Cortex of kidney (tissue), 1 donor: ENCODE measurements around the gene COL23A1.

Experiments
- DNase-seq: peaks from one replicate; lab custom pipeline; 2025; lab: John Stamatoyannopoulos, UW

Gene COL23A1

DNA sequence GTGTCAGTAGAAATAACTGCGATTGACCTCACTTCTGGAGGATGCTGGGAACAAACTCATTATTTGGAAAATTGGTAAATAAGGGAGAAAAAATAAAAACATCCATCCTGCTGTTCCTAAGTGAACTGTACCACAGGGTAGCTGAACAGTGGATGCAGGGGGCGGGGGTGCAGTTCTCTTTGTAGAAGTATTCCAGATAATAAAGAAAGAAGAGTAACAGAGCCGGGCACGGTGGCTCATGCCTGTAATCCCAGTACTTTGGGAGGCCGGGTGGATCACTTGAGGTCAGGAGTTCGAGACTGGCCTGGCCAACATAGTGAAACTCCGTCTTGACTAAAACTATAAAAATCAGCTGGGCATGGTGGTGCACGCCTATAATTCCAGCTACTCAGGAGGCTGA, 132.1 kb downstream of the COL23A1 start:
- no peak for DNase-seq

DNA sequence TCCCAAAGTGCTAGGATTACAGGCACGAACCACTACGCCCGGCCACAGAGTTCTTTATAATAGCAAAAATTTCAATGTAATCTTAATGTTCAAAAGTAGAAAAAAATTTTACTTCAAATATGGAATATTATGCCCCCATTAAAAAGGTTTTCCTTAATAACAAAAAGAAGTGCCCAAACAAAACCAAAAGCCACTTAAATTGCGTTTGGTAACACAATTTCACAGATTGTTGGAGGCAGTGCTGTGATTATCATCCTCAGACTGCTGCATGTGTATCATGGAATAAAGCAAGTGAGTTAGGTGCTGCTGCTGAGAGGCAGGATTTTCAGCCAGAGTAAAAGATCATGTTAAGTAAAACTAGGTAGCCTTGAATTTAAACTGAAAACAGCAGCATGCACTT, 132.7 kb downstream of the COL23A1 start:
- DNase-seq = no peak

DNA sequence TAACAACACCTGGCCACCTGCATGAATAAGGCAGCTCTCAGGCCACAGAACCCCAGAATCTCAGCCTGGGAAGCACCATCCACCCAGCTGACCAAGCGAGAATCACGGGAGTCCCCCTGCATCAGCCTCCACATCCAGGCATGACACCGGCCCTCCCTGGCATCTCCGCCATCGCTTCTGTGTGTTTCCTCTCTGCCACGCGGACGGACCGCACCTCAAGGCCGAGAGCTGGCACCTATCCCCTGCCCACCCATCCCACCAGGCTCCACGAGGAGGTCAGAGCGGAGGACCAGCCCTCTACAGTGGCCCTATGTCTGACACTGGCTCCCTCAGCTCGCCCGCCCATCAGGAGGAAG, 134.7 kb downstream of the COL23A1 start:
- DNase-seq = no peak

DNA sequence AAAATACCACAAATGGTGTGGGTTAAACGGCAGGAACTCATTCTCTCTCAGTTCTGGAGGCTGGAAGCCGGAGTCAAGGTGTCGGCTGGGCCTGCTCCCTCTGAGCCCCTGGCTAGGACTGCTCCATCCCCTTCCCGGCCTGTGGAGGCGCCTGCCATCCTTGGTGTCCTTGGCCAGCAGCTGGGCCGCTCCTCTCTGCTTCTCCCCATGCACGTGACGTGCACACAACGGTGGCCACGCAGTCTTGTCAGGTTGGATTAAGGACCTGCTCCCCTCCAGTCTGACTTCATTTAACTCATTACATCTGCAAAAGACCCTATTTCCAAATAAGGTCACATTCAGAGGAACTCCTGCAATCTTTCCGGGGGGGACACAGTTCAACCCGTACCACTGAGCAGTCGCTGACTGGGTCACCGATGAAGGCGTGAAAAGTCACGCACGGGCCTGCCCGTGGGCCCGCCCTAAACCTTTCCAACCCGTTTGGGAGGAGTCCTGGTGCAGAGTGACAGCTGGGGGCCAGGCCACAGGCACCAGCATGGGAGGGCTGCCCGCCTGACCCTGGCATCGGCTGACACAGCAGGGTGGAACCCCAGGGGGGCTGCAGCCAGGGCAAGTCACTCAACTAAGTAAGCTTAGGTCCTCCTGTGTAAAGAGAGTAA, 135.2 kb downstream of the COL23A1 start:
- no peak for DNase-seq

DNA sequence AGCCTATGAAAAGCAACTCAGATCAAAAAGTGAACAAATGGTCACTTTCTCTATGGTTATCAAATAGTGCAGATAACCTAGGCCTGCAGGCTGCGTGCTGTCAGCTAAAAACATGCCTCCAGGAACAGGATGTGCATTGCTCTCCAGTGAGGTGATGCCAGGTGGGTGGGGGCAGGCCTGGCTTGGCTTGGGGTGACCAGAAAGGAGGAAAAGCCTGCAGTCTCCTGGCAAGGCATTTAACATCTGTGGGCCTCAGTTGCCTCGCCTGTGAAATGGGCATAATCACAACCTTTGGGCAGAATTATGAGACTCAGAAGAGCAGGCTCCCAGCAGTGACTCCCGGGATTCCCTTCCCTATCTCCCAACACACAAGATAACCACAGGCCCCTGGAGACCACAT, 135.9 kb downstream of the COL23A1 start:
- no peak for DNase-seq

DNA sequence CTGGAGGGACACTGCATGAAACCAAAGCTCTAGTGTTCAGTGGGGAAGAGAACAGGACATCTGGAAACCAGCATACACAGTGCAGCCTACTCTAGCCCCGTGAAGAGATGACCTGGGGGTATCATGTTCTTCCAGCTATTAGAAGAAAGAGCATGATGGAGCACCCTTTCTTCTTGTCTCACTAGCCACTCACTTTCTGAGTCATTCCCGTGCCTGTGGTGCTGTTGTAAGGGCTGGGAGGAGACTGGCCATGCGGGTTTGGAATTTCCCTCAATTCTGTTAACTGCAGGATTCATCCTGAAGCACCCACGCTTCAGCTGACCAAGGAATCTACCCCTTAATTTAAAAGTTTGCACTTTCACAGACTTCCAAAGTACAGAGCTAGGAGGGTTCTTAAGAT, 137.0 kb downstream of the COL23A1 start:
- no peak for DNase-seq

DNA sequence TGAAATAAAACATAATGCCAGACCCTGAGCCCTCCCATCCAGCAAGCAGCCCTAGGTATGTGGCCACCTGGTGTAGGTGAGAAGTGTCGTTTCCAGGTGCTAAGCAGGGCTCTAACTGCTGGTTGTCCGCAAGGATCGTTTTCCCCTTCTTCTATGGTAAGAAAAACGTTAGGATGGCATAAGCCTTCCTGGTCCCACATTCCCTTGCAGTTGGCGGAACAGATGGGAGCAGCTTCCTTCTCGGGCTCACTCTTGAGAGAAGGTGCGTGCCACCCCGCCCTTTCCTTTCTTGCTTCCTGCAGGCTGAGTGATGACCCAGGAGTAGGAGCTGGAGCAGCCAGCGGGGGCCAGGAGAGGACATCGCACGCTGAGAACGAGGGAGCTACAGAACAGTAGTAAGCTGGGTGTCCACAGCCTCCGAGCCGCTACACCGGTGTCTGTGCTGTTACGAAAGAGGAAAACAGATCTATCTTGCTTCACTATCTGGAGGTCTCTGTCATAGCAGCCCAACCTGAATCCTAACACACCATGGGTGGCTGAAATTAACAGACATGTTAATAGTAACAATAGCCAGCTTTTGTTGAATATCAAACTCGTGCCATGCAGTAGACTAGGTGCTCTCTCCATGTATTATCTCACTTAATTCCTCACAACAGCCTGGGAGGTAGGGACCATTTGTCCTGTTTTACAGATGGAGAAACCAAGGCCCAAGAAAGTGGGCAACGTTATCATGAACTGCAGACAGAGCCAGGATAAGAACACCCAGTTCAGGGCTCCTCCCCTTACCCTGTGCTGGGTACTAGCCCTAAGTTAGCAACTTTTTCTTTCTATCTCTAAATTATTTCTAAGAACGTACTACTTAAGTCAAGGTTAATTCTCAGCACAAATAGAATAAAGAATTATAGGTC, 139.8 kb downstream of the COL23A1 start:
- DNase-seq = no peak

DNA sequence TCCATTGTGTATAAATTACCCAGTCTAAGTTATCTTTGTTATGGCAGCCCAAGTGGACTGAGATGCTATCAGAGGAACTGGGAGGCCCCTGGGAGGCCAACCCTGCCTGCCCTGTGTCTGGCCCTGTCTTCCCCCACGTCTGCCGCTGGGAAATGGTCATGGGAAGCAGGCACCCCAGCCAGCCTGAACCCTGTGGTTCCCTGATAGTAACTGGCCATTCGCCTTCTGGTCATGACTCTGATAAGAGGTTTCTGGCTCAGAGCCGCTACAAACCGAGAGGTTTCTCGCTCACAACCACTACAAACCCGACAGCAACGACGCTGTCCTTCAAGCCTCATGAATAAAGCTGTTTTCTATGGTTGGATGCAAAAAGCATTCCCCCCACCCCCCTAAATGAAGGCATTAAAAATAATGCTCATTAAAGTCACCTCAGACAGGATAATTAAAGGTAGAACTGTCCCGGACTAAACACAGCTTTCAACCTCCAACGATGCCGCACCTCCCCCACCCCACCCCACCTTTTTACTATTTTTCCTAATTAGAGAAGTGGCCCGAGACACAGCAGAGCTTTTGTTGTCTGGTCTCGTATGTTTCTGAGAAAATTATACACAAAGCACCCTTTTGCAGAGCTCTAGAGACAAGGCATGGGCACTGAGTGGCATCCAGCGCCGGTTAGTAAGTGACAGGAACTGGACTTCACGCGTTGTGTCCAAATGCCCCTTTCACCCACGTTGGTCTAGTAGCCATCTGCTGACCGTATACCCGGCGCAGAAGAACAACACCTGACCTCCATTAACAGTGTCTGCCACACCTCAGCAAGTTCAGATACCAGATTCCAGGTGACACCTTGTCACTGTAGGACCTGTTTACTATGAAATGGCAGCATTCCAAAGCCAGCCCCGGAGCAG, 140.8 kb downstream of the COL23A1 start:
- no peak for DNase-seq

DNA sequence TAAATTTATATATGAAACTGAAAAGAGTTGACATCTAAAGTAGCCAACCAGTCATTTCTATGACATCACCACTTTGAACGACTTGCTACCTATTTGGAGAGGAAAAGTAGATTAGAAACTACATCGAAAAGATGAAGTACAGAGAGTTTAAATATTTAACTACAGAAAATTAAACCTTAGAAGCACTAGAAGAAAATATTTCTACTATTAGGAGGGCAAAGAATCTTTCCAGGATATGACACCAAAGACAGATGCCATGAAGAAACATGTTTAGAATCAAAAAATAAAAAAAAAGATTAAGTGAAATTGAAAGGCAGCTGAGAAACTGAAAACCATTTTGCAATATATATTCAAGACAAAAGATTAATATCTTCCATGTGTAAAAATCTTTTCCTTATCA, 144.7 kb downstream of the COL23A1 start:
- DNase-seq = no peak

DNA sequence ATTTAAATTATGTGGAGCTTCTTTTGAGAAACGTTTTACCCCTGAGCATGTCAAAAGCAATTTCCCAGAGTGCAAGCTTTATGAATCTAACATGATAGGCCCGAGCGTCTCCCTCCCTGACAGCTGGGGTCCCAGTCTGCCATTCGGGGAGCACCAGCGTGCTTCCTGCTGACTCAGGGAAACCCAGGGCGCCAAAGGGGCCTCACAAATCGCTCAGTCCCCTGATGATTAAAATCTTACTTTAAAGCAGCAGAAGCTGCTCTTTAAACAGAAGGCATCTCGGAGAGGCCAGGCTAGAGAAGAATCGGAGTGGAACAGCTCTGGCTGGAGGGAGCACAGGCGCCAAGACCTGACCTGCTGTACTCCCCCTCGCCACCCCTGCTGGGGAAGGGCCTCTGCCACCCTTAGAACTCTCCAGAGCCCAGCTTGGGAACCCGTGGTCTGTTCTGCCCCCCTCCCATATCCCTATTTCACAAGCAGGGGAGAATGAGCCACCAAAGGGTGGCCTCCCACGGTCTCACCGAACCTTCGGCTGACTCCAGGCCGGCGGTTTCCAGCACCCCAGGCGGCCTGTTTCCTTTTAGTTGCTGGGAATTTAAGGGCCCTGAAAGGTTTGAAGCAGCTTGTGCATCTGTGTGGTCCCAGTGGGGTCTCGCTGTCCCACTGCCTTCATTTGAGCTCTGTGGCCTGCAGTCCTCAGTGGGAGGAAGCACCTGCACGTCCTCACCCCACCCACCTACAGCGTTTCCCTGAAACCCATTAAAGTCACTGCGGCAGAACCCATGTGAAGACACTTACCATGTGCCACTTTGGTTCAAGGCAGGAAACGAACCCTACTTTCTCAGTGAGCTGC, 147.6 kb downstream of the COL23A1 start:
- DNase-seq = no peak

DNA sequence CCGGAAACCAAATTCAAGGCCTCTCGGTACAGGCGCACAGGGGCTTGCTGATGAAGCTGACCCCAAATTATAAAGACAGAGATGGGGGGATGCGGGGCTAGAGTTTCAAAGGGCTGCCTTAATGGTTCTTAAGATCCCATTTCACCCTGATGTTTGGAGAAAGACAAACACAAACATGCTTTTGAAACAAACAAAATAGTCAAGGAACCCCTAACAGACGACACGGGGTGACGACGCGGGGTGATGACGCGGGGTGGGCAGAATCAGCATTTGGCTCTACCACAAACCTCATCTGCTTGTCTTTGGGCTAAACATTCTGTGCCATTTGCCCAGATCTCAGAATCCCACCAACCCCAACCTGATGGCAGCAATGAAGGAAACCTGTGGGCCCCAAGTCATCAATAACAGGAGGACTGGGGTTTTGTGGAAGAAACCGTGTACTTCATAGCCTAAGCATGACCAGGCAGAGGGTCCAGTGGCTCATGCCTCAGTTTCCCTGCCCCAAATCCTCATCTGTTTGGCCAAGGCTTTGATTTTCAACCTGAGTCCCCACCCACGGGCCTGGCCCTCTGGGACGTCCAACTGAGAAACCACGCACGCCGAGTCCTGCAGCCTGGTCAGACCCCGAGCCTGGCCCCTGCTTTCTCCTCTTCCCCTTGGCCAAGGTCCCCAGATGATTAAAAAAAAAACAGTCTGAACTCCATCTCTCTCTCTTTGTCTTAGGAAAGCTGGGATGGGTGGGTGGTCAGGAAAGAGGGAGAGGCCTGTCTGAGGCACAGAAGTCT, 148.5 kb downstream of the COL23A1 start:
- no peak for DNase-seq

DNA sequence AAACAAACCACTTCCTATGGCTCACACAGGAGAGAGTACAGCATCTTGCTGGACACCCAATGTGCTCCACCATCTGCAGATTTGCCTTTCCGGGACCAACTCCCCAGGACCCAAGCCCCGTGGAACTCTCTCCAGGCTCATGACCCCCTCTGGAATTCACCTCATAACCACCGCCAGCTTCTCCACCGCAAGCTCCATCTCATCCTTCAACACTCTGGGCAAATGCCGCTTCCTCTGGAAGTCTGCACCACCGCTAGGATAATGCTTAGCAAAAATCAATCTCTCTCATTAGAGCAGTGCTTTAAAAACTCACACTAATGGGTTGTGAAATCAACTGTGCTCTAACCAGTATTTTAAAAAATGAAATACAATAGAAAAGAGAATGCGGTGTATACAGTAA, 150.0 kb downstream of the COL23A1 start:
- no peak for DNase-seq

DNA sequence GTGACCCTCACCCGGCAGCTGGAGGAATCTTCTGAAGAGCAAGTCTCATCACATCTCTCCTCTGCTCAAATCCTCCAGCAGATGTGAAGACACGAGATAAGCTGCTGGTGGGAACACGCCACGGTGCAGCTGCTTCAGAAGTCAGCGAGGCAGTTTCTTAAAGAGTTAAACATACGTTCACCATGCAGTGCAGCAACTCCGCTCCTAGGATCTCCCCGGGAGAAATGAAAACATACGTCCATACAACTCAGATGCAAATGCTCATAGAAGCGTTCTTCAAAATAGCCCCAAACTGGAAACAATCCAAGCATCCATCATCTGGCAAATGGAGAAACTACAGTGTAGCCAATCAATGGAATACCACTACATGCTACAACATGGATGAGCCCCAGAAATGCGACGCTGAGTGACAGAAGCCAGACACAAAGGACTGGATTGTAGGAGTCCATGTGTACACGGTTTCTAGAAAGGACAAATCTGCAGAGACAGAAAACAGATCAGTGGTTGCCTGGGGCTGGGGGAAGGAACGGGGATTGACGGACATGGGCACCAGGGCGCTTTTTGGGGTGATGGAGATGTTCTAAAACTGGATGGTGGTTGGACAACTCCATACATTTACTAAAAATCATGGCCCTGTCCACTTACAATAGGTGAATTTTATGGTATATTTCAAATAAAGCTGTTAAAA, 150.6 kb downstream of the COL23A1 start:
- no peak for DNase-seq

DNA sequence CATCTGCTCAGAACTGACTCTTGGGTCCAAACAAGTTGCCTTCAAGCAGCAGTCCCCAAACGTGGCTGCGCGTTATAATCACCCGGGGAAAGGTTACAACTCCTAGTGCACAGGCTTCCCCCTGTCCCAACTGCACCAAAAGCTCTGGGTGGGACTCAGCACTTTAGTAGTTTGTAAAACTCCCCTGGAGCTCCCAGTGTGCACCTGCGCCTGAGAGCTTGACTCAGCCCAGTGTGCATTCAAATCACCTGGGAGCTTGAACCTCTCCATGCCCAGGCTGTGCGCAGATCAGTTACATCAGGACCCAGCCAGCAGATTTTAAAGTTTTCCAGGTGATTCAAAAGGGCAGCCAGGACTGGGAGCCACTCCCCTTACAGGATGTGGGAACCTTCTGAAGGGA, 151.4 kb downstream of the COL23A1 start:
- no peak for DNase-seq

DNA sequence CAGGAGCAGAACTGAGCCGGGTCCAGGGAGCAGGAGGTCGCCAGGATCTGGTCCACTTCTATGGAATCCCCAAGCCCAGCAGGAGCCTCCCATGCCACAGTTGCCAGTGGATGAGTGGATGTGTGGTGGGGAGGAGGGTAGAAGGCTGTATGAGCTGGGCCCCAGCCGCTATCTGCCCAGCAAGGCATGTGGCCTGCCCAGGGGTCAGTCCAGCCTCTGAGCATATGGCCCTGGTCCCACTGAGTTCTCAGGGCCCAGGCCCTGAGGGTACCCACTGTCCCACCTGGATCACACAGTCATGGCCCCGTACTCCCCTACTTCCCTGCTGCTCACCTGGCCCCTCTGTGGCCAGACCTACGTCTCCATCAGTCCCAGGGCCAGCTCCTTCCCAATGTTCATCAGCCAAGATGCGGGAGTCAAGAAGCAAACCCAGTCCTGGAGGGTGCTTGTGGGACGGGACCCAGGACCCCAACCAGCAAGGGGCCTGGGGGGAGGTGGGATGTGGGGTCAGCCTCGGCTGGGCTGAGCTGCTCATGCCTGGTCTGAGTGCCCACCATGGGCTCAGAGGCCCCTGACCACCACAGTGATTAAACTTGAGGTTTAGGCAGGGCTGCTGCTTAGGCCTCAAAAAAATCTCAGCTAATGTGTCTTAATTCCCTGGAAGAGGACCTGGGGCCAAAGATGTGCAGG, 152.7 kb downstream of the COL23A1 start:
- DNase-seq = no peak

DNA sequence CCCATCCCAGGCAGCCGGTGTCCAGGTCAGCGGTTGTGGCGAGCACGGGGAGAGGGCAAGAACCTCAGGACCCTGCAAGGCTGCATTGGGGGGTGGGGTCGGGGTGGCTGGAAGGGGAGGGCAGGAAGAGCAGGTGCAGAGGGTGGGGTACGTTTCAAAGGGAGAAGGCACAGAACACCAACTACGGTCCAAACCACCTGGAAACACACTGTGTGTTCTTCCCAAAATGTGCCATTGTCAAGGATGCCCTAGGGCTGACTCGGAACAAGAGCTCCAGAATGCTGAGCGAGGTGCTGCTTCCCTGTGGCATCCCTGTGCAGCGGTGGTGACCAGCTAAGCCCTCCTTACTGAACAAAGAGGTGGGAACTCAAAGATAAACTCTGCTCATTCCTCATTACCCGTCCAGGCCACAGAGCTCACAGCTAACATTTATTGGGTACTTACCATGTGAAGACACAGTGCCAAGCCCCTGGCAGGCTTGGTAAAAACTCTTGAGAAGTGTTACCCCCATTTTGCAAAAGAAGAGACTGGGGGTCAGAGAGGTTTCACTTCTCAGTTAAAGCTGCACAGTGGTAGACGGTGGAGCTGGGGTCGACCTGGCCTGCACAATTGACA, 153.8 kb downstream of the COL23A1 start:
- no peak for DNase-seq

DNA sequence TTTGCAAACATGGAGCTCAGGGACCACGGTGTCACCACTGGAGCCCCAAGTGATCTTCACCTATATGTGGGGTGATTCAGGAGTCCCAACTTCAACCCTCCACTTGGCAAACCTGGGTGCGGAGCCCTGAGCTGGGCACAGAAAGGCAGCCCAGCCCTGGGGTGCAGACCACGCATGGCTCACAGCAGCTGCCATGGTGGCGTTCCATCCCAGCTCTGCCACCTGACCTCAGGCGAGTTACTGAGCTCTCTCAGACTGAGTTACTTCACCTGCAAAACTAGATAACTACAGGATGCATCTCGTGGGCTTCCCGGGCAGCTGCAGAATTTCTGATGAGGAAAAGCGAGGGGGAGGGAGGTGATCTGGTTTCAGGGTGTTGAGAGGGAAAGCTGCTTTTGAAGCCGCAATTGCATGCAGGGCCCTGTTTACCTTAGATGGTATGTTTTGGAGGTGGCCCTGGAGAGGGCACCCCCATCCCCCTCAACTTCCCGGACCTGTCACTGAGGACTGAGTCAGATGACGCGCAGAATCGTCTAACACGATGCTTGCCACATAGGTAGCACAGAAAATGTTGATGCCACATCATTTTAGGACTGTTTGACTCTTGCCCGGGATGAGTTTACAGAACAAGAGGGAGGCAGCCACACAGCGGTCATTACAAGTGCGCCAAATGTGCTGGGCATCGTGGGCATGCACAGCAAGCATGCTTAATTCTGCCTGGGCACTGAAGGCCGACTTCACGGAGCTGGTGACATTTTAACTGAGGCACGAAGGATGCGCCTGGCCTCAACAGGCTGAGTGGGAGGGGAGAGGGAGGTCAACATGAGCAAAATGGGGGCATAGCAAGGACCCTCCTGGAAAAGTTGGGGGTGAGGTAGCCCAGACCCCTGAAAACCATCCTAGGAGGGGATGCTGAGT, 154.6 kb downstream of the COL23A1 start:
- DNase-seq = no peak

DNA sequence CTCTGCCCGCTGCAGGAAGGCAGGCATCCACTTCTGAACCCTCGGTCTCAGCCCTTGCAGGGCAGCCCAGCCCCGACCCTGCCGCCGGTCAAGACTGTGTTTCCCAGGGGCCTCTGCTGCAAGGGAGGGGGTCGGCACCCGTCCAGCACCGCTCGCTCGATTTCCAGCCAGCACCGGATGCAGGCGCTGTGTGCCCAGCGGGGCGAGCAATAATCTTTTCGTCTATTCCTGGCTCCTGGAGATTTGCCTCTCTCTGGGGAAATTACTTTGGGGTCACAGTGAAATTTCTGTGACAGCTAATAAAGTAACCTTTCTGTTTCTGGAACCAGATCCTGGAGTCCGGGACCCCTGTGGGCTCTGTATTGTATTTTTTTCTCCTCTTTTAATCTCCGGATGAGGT, 155.3 kb downstream of the COL23A1 start:
- no peak for DNase-seq
